IMR-90 (cell line): ENCODE results near the gene EMD. TPM values are rescaled to one million over a fixed set of nuclear protein-coding genes. Genes with fewer than 3 reads are reported as not detected.

Source experiments
- ATAC-seq: fragments of 200-7000 bp; cut with Tn5 transposase; 2 replicates; pipeline ENCODE4 v1.9.1; 2020; ENCODE audit warnings: low read depth, mild to moderate bottlenecking, moderate library complexity
- BruUV-seq: library from RNA; stranded (reverse); fragments of 400-500 nt; replicated peaks from 2 replicates; lab custom pipeline; 2021; lab: Mats Ljungman, UMichigan
- CTCF ChIA-PET: fragments of 300-600 bp; formaldehyde crosslinking; extraction: SDS; loops from one replicate; lab custom pipeline; 2021; ENCODE audit warnings: antibody characterized with exemption; lab: Yijun Ruan, JAX
- POLR2A ChIA-PET: fragments of 300-600 bp; sonication (Branson Sonifier 250); formaldehyde crosslinking; loops from one replicate; lab custom pipeline; 2022; ENCODE audit warnings: antibody characterized with exemption; ENCODE audit not compliant: unreplicated experiment; lab: Charles Lee
- DNase-seq: peaks from one replicate; pipeline ENCODE4 v3.0.0; 2013
- H2AFZ ChIP-seq: replicated peaks from 2 replicates; pipeline ENCODE3; 2013; ENCODE audit warnings: low read length, mild to moderate bottlenecking; ENCODE audit not compliant: poor library complexity
- H2AK5ac ChIP-seq: 2 replicates; pipeline ENCODE4 v1.6.1; 2013; ENCODE audit warnings: low read depth, low read length, inconsistent platforms
- H2AK9ac ChIP-seq: replicated peaks from 2 replicates; pipeline ENCODE3; 2013; ENCODE audit warnings: mild to moderate bottlenecking, low read depth, low read length, moderate library complexity; ENCODE audit not compliant: poor library complexity
- H2BK120ac ChIP-seq: 2 replicates; pipeline ENCODE4 v1.6.1; 2013; ENCODE audit warnings: low read depth, low read length, inconsistent platforms
- H2BK15ac ChIP-seq: 3 replicates; pipeline ENCODE4 v1.6.1; 2013; ENCODE audit warnings: low read depth, low read length, inconsistent platforms
- H2BK20ac ChIP-seq: 2 replicates; pipeline ENCODE4 v1.6.1; 2013; ENCODE audit warnings: low read depth, mild to moderate bottlenecking, inconsistent platforms, low read length, moderate library complexity
- H2BK5ac ChIP-seq: 2 replicates; pipeline ENCODE4 v1.6.1; 2013; ENCODE audit warnings: mild to moderate bottlenecking, low read depth, low read length, inconsistent platforms; ENCODE audit not compliant: poor library complexity, severe bottlenecking
- H3K14ac ChIP-seq: replicated peaks from 2 replicates; pipeline ENCODE4 v1.6.1; 2013; ENCODE audit warnings: low read depth, low read length, inconsistent platforms
- H3K18ac ChIP-seq: 2 replicates; pipeline ENCODE4 v1.6.1; 2013; ENCODE audit warnings: low read depth, low read length, control low read depth
- H3K23ac ChIP-seq: 2 replicates; pipeline ENCODE4 v1.6.1; 2013; ENCODE audit warnings: low read depth, low read length, inconsistent platforms
- H3K27ac ChIP-seq: 2 replicates; pipeline ENCODE4 v1.5.1; 2013; ENCODE audit warnings: mild to moderate bottlenecking, control low read depth, low read length; ENCODE audit not compliant: insufficient read depth
- H3K27me3 ChIP-seq: 2 replicates; pipeline ENCODE4 v1.6.1; 2013; ENCODE audit warnings: low read length; ENCODE audit not compliant: control insufficient read depth, insufficient read depth
- H3K36me3 ChIP-seq: 2 replicates; pipeline ENCODE4 v1.6.1; 2013; ENCODE audit warnings: low read length, mixed read lengths; ENCODE audit not compliant: control insufficient read depth, insufficient read depth
- H3K4ac ChIP-seq: 2 replicates; pipeline ENCODE4 v1.6.1; 2013; ENCODE audit warnings: low read depth, low read length, inconsistent platforms
- H3K4me1 ChIP-seq: 2 replicates; pipeline ENCODE4 v1.6.1; 2013; ENCODE audit warnings: low read length, mixed read lengths; ENCODE audit not compliant: control insufficient read depth, insufficient read depth
- H3K4me2 ChIP-seq: 2 replicates; pipeline ENCODE4 v1.6.1; 2013; ENCODE audit warnings: low read depth, mild to moderate bottlenecking, control low read depth, low read length, moderate library complexity
- H3K4me3 ChIP-seq: 2 replicates; pipeline ENCODE4 v1.5.1; 2013; ENCODE audit warnings: low read depth, mild to moderate bottlenecking, control low read depth, low read length, moderate library complexity; ENCODE audit not compliant: insufficient read depth
- H3K56ac ChIP-seq: 2 replicates; pipeline ENCODE4 v1.6.1; 2013; ENCODE audit warnings: low read length, inconsistent platforms; ENCODE audit not compliant: insufficient read depth; ENCODE audit errors: extremely low read depth
- H3K79me1 ChIP-seq, 2 experiments: 2 replicates each; pipeline ENCODE4 v1.6.1; 2013; ENCODE audit warnings: low read length in 2 of 2, inconsistent platforms in 1 of 2, low read depth in 1 of 2
- H3K9ac ChIP-seq: 2 replicates; pipeline ENCODE4 v1.6.1; 2013; ENCODE audit warnings: low read depth, low read length, control low read depth
- H3K9me1 ChIP-seq: 2 replicates; pipeline ENCODE4 v1.6.1; 2013; ENCODE audit warnings: low read length, inconsistent platforms; ENCODE audit not compliant: insufficient read depth
- H3K9me3 ChIP-seq: 2 replicates; pipeline ENCODE4 v1.6.1; 2013; ENCODE audit warnings: low read length; ENCODE audit not compliant: control insufficient read depth, insufficient read depth
- H4K20me1 ChIP-seq: 2 replicates; pipeline ENCODE4 v1.6.1; 2013; ENCODE audit warnings: low read length, inconsistent platforms; ENCODE audit not compliant: insufficient read depth
- H4K5ac ChIP-seq: 2 replicates; pipeline ENCODE4 v1.6.1; 2013; ENCODE audit warnings: mild to moderate bottlenecking, low read depth, low read length, control low read depth
- H4K8ac ChIP-seq, 2 experiments: 2 replicates each; pipeline ENCODE4 v1.6.1; 2013; ENCODE audit warnings: low read depth in 2 of 2, low read length in 2 of 2, control low read depth in 1 of 2, inconsistent platforms in 1 of 2
- H4K91ac ChIP-seq: 2 replicates; pipeline ENCODE4 v1.6.1; 2013; ENCODE audit warnings: low read depth, low read length, inconsistent platforms; ENCODE audit not compliant: insufficient read depth
- CEBPB ChIP-seq: IDR thresholded peaks from 2 replicates; pipeline ENCODE4 v1.6.1; 2012; ENCODE audit warnings: low read depth, low read length, improper control_type of control experiment
- CHD1 ChIP-seq: IDR thresholded peaks from 2 replicates; pipeline ENCODE4 v1.6.1; 2012; ENCODE audit warnings: low read depth, low read length, improper control_type of control experiment
- CTCF ChIP-seq: conservative IDR thresholded peaks from 2 replicates; pipeline ENCODE4 v1.5.1; 2012; ENCODE audit warnings: mild to moderate bottlenecking, low read depth, low read length, improper control_type of control experiment
- ELK1 ChIP-seq: fragments of 150-350 bp; IDR thresholded peaks from 2 replicates; pipeline ENCODE4 v1.6.1; 2016; ENCODE audit warnings: low read depth, mild to moderate bottlenecking, low read length, moderate library complexity, borderline replicate concordance
- FOS ChIP-seq: fragments of 150-350 bp; IDR thresholded peaks from 2 replicates; pipeline ENCODE4 v1.6.1; 2016; ENCODE audit warnings: low read depth, low read length
- MAFK ChIP-seq: IDR thresholded peaks from 2 replicates; pipeline ENCODE4 v1.6.1; 2012; ENCODE audit warnings: low read depth, low read length, improper control_type of control experiment
- MAZ ChIP-seq: IDR thresholded peaks from 2 replicates; pipeline ENCODE4 v1.6.1; 2012; ENCODE audit warnings: low read depth, mild to moderate bottlenecking, low read length, improper control_type of control experiment, moderate library complexity, borderline replicate concordance
- MXI1 ChIP-seq: IDR thresholded peaks from 2 replicates; pipeline ENCODE4 v1.6.1; 2012; ENCODE audit warnings: low read depth, mild to moderate bottlenecking, low read length, moderate library complexity, borderline replicate concordance
- NFE2L2 ChIP-seq: fragments of 150-350 bp; IDR thresholded peaks from 2 replicates; pipeline ENCODE4 v1.6.1; 2016; ENCODE audit warnings: low read depth, mild to moderate bottlenecking, low read length
- POLR2A ChIP-seq: IDR thresholded peaks from 2 replicates; pipeline ENCODE4 v1.6.1; 2012; ENCODE audit warnings: mild to moderate bottlenecking, low read depth, low read length
- RAD21 ChIP-seq: IDR thresholded peaks from 2 replicates; pipeline ENCODE4 v1.6.1; 2012; ENCODE audit warnings: low read length, improper control_type of control experiment
- RFX5 ChIP-seq: IDR thresholded peaks from 2 replicates; pipeline ENCODE4 v1.8.0; 2012; ENCODE audit warnings: low read depth, mild to moderate bottlenecking, low read length, moderate library complexity
- USF2 ChIP-seq: fragments of 150-350 bp; IDR thresholded peaks from 2 replicates; pipeline ENCODE4 v1.6.1; 2017; ENCODE audit warnings: mild to moderate bottlenecking, antibody characterized with exemption, low read length, low read depth
- WGBS, 2 experiments: methylation state at CpG; one replicate each; pipeline versions ENCODE4 v1.1.5 to v1.1.7; 2013; ENCODE audit warnings: missing lambda C conversion rate in 2 of 2; ENCODE audit not compliant: insufficient read length in 1 of 2; ENCODE audit errors: extremely low coverage in 2 of 2; 5-methylcytosine and 5-hydroxymethylcytosine counted together
- dilution Hi-C: fragments of 300-500 bp; cut with HindIII; formaldehyde crosslinking; loops from one replicate; pipeline ENCODE4 v1.14.3; 2018; ENCODE audit warnings: low sequenced_read_pairs; ENCODE audit not compliant: unreplicated experiment
- in situ Hi-C: fragments of 300-500 bp; cut with MboI; formaldehyde crosslinking; loops from 3 replicates; pipeline ENCODE4 v1.14.3; 2019; ENCODE audit warnings: low sequenced_read_pairs, inconsistent platforms, mixed read lengths
- intact Hi-C: fragments of 100-400 bp; cut with micrococcal nuclease; formaldehyde crosslinking; loops from 2 replicates; pipeline ENCODE4 v1.10.0; 2022
- polyA plus RNA-seq, 3 experiments: library from polyadenylated mRNA; depleted of rRNA; stranded (reverse); fragments of >200 nt; gene quantifications; 2 replicates each; pipeline ENCODE4 v1.2.3, GENCODE V29; 2012; ENCODE audit warnings: low replicate concordance in 1 of 3
- total RNA-seq: library from RNA; depleted of rRNA; stranded (reverse); fragments of >200 nt; gene quantifications from 2 replicates; pipeline ENCODE4 v1.2.3, GENCODE V29; 2012

EMD gene
- total and polyA plus RNA-seq, 2 of the 4 experiments (the other 2 are of a cell fraction), result 9.9 to 80.6 TPM

GRCh38 chrX:154359362-154360154, 19.5 kb upstream of the EMD start (continued):
- TF ChIP-seq FOS, result no peak

GRCh38 chrX:154360155-154360713, 18.9 kb upstream of the EMD start:
- ChIA-PET CTCF (no interaction called here), POLR2A (no interaction called here)
- H4K5ac ChIP-seq, result no peak overlapping the region
- no peak overlapping the region for H3K14ac ChIP-seq
- no peak overlapping the region for H2BK5ac ChIP-seq
- no peak overlapping the region for H3K23ac ChIP-seq
- peak overlapping the region; percentile 82 for H2AK9ac ChIP-seq
- peaks cover 90% of the 10 kb centered on the region for H3K36me3 ChIP-seq
- H3K9me3 ChIP-seq, result no peaks in the 10 kb centered on the region
- H3K9me1 ChIP-seq, result no peaks in the 10 kb centered on the region; the same call in 1 of the 2 replicates
- H3K4ac ChIP-seq, result no peak overlapping the region
- H3K79me1 ChIP-seq, result peaks cover 7 to 30% of the 10 kb centered on the region in 2 experiments; a peak in 1 of 4 replicates
- H3K27me3 ChIP-seq, result no peaks in the 10 kb centered on the region
- no peak overlapping the region for H4K8ac ChIP-seq
- H3K27ac ChIP-seq, result no peak overlapping the region
- BruUV-seq, result no TSS peak
- H2AK5ac ChIP-seq, result no peak overlapping the region
- in situ Hi-C loops, result no loop called here
- H2AFZ ChIP-seq, result peak overlapping the region; percentile 72
- no peak overlapping the region for H3K4me2 ChIP-seq
- ATAC-seq (no peak), DNase-seq (no peak)
- intact Hi-C loops, result no loop called here
- WGBS, 2 experiments, result 96% methylated on average over 18 of the region's 34 CpGs; no CpG with 5 or more reads in 1 of the 2 experiments
- peaks cover 99% of the 10 kb centered on the region for H4K20me1 ChIP-seq
- no peak overlapping the region for H3K4me3 ChIP-seq
- no peak overlapping the region for H3K18ac ChIP-seq
- H3K4me1 ChIP-seq, result no peaks in the 10 kb centered on the region
- H2BK15ac ChIP-seq, result no peak overlapping the region
- dilution Hi-C loops, result no loop called here
- H4K91ac ChIP-seq, result no peak overlapping the region
- H3K9ac ChIP-seq, result no peak overlapping the region
- H2BK120ac ChIP-seq, result no peak overlapping the region
- no peak overlapping the region for H3K56ac ChIP-seq
- no peak overlapping the region for H2BK20ac ChIP-seq
- TF ChIP-seq CEBPB, result no peak
- no peak for TF ChIP-seq MAFK
- no peak for TF ChIP-seq NFE2L2
- no peak for TF ChIP-seq RFX5
- no peak for TF ChIP-seq RAD21
- no peak for TF ChIP-seq CTCF
- TF ChIP-seq USF2, result no peak
- no peak for TF ChIP-seq MAZ
- TF ChIP-seq POLR2A, result no peak
- TF ChIP-seq MXI1, result no peak
- TF ChIP-seq CHD1, result no peak
- no peak for TF ChIP-seq ELK1
